A549 (cell line): ENCODE data around the gene TBX2. TPM values are rescaled to one million over a fixed set of nuclear protein-coding genes. Genes with fewer than 3 reads are reported as not detected.
"Not testable (repeated sequence)": the region's sequence is repeated elsewhere in the genome, so short reads cannot be mapped to it uniquely, and the experiment has no call there.

Experiments
- ATAC-seq, 2 experiments: fragments of 200-7000 bp in 1 of 2; fragments of >200 bp in 1 of 2; cut with Nextera tagmentation in 1 of 2; cut with Tn5 transposase in 1 of 2; 3 replicates each; pipeline versions ENCODE4 v1.8.0 to v1.9.1; 2018 to 2020; ENCODE audit warnings: mild to moderate bottlenecking in 1 of 2, moderate library complexity in 1 of 2
- CTCF ChIA-PET: fragments of 300-600 bp; sonication (Branson Sonifier 250); formaldehyde crosslinking; extraction: SDS; loops from one replicate; lab custom pipeline; 2021; ENCODE audit warnings: antibody characterized with exemption, inconsistent platforms; lab: Yijun Ruan, JAX
- POLR2A ChIA-PET: fragments of 350-600 bp; formaldehyde crosslinking; extraction: SDS; loops from one replicate; lab custom pipeline; 2021; ENCODE audit warnings: antibody characterized with exemption, inconsistent platforms; lab: Yijun Ruan, JAX
- DNase-seq, 2 experiments: peaks; one replicate each; pipeline versions ENCODE4 v3.0.0 to v3.0.0-alpha.2; 2011 to 2016; ENCODE audit warnings: low read depth in 1 of 2, low spot score in 1 of 2
- FAIRE-seq: peaks from 2 replicates; lab custom pipeline; 2011; peaks lifted over from hg19 to GRCh38; lab: Jason Lieb, UNC
- H3K27ac ChIP-seq, 2 experiments: fragments of >200 bp; sonication (Bioruptor Twin); formaldehyde crosslinking; 3 replicates each; pipeline ENCODE4 v1.5.1; 2016 to 2017
- H3K4me1 ChIP-seq: fragments of >200 bp; sonication (Bioruptor Twin); formaldehyde crosslinking; 3 replicates; pipeline ENCODE4 v1.6.1; 2016
- H3K4me2 ChIP-seq: fragments of >200 bp; sonication (Bioruptor Twin); formaldehyde crosslinking; 3 replicates; pipeline ENCODE4 v1.6.1; 2016
- H3K4me3 ChIP-seq: fragments of >200 bp; sonication (Bioruptor Twin); formaldehyde crosslinking; 3 replicates; pipeline ENCODE4 v1.5.1; 2016
- H3K9me3 ChIP-seq: fragments of >200 bp; sonication (Bioruptor Twin); formaldehyde crosslinking; 3 replicates; pipeline ENCODE4 v1.6.1; 2016
- CBX8 ChIP-seq: fragments of 200-600 bp; sonication (generic); IDR thresholded peaks from 2 replicates; pipeline ENCODE4 v1.6.1; 2016
- CHD4 ChIP-seq: fragments of 200-600 bp; sonication (generic); IDR thresholded peaks from 2 replicates; pipeline ENCODE4 v1.6.1; 2016; ENCODE audit warnings: antibody characterized with exemption, mild to moderate bottlenecking, borderline replicate concordance
- EHMT2 ChIP-seq: fragments of 200-600 bp; sonication (generic); IDR thresholded peaks from 2 replicates; pipeline ENCODE4 v1.6.1; 2016; ENCODE audit warnings: antibody characterized with exemption, low read depth, mild to moderate bottlenecking, moderate library complexity
- EP300 ChIP-seq, 2 experiments: fragments of >200 bp; sonication (Bioruptor Twin); formaldehyde crosslinking; IDR thresholded peaks; 2 replicates in 1 of 2; 3 replicates in 1 of 2; pipeline ENCODE4 v1.6.1; 2016 to 2017
- ESRRA ChIP-seq: fragments of 150-350 bp; IDR thresholded peaks from 2 replicates; pipeline ENCODE4 v1.6.1; 2014; ENCODE audit warnings: mild to moderate bottlenecking, low read length, borderline replicate concordance
- HOXA7 ChIP-seq: fragments of 250-450 bp; sonication (Bioruptor Pico); IDR thresholded peaks from 2 replicates; pipeline ENCODE4 v1.5.0; 2020; ENCODE audit warnings: mild to moderate bottlenecking, moderate library complexity
- JUNB ChIP-seq: fragments of >200 bp; sonication (Bioruptor Twin); formaldehyde crosslinking; IDR thresholded peaks from 2 replicates; pipeline ENCODE4 v1.6.1; 2016
- MYC ChIP-seq: IDR thresholded peaks from 2 replicates; pipeline ENCODE4 v1.6.1; 2012; ENCODE audit warnings: mild to moderate bottlenecking, inconsistent platforms, low read length, improper control_type of control experiment, borderline replicate concordance
- NR3C1 ChIP-seq: fragments of >200 bp; sonication (Bioruptor Twin); formaldehyde crosslinking; IDR thresholded peaks from 3 replicates; pipeline ENCODE4 v1.6.1; 2017
- PHF8 ChIP-seq: fragments of 200-600 bp; sonication (generic); IDR thresholded peaks from 2 replicates; pipeline ENCODE4 v1.6.1; 2016; ENCODE audit warnings: low read depth, mild to moderate bottlenecking, antibody characterized with exemption, moderate library complexity, borderline replicate concordance
- POLR2A ChIP-seq: IDR thresholded peaks from 2 replicates; pipeline ENCODE4 v1.6.1; 2012; ENCODE audit warnings: mild to moderate bottlenecking, low read length
- RAD21 ChIP-seq, 2 experiments: fragments of >200 bp in 1 of 2; sonication (Bioruptor Twin) in 1 of 2; formaldehyde crosslinking in 1 of 2; IDR thresholded peaks in 1 of 2; conservative IDR thresholded peaks in 1 of 2; 2 replicates in 1 of 2; 3 replicates in 1 of 2; pipeline ENCODE4 v1.6.1; 2012 to 2018; ENCODE audit warnings: inconsistent platforms in 1 of 2
- RFX5 ChIP-seq: fragments of 450-650 bp; IDR thresholded peaks from 2 replicates; pipeline ENCODE4 v1.7.1; 2014; ENCODE audit warnings: antibody characterized with exemption, mild to moderate bottlenecking, moderate library complexity
- SMC3 ChIP-seq: fragments of >200 bp; sonication (Bioruptor Twin); formaldehyde crosslinking; IDR thresholded peaks from 3 replicates; pipeline ENCODE4 v1.6.1; 2018; ENCODE audit warnings: inconsistent platforms
- WGBS: methylation state at CpG from one replicate; pipeline ENCODE4 v1.1.6; 2017; ENCODE audit errors: missing lambda C conversion rate; 5-methylcytosine and 5-hydroxymethylcytosine counted together
- polyA plus RNA-seq, 4 experiments: library from polyadenylated mRNA; depleted of rRNA in 3 of 4; stranded (reverse); fragments of >200 nt; fragmentation: RNase III in 1 of 4; extraction: RNeasy Plus Mini Kit Qiagen cat#74134 plus additional on column Dnase treatment in 1 of 4; gene quantifications; 2 replicates in 3 of 4; 3 replicates in 1 of 4; pipeline ENCODE4 v1.2.3, GENCODE V29; 2011 to 2017
- TF ChIP-seq, protein P1 (sequence below): fragments of >200 bp; sonication (Bioruptor Twin); formaldehyde crosslinking; IDR thresholded peaks from 3 replicates; pipeline ENCODE4 v1.6.1; 2016
- TF ChIP-seq, protein P2 (sequence below): IDR thresholded peaks from 2 replicates; pipeline ENCODE4 v1.6.1; 2012; ENCODE audit warnings: low read depth, borderline replicate concordance
- TF ChIP-seq, protein P3 (sequence below): fragments of 250-450 bp; sonication (Bioruptor Pico); IDR thresholded peaks from 2 replicates; pipeline ENCODE4 v1.5.0; 2021; ENCODE audit warnings: mild to moderate bottlenecking, moderate library complexity, borderline replicate concordance
- TF ChIP-seq, protein P4 (sequence below): fragments of >200 bp; sonication (Bioruptor Twin); formaldehyde crosslinking; IDR thresholded peaks from 3 replicates; pipeline ENCODE4 v1.5.1; 2016
- TF ChIP-seq, protein P5 (sequence below): fragments of 250-450 bp; sonication (Bioruptor Pico); IDR thresholded peaks from 2 replicates; pipeline ENCODE4 v1.5.0; 2020; ENCODE audit warnings: low read depth, mild to moderate bottlenecking, moderate library complexity

Gene TBX2
- polyA plus RNA-seq, 2 of the 4 experiments (the other 2 are of a cell fraction): 0.71 to 2.3 TPM

DNA sequence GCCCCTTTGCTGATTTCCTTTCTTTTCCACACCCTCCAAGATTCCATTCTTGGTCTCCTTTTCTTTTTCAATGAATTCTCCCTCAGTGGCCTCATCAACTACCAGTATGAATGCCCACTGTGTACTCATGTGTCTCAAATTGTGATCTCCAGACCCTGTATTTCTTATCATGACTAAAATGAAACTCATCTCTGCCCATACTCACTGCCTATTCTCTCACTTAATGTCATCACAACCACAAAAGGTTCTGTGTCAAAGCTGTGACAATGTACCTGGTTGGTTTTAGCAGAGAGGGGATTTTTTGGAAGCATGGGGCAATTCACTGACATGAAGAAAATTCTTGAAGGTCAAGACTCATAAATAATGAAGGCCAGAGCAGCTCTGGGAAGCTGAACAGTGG lies 41.1 kb downstream of the TBX2 start:
- FAIRE-seq (peak; percentile 13), DNase-seq (no peak), ATAC-seq (no peak)
- ChIA-PET POLR2A (no interaction called here), CTCF (interaction anchor here (1.0 to 2.8 kb wide), 4 partner anchors 14 to 110 kb away, joined by 3 to 9 read pairs (median 4); no protein-coding TSS in a partner anchor)
- Histone ChIP-seq H3K4me3 (no peak overlapping the region), H3K27ac (no peak overlapping the region), H3K4me2 (no peak overlapping the region), H3K4me1 (peaks cover 13% of the 10 kb centered on the region), H3K9me3 (peaks cover 21% of the 10 kb centered on the region; the same call in 2 of the 3 replicates)
- TF ChIP-seq PHF8 (no peak), ESRRA (no peak), JUNB (no peak), MYC (no peak), EHMT2 (no peak), NR3C1 (no peak), EP300 (IDR thresholded peaks at IDR 0.05) (no peak), CHD4 (no peak)
- TF ChIP-seq, protein P1, sequence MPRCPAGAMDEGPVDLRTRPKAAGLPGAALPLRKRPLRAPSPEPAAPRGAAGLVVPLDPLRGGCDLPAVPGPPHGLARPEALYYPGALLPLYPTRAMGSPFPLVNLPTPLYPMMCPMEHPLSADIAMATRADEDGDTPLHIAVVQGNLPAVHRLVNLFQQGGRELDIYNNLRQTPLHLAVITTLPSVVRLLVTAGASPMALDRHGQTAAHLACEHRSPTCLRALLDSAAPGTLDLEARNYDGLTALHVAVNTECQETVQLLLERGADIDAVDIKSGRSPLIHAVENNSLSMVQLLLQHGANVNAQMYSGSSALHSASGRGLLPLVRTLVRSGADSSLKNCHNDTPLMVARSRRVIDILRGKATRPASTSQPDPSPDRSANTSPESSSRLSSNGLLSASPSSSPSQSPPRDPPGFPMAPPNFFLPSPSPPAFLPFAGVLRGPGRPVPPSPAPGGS: no peak
- TF ChIP-seq, protein P2, sequence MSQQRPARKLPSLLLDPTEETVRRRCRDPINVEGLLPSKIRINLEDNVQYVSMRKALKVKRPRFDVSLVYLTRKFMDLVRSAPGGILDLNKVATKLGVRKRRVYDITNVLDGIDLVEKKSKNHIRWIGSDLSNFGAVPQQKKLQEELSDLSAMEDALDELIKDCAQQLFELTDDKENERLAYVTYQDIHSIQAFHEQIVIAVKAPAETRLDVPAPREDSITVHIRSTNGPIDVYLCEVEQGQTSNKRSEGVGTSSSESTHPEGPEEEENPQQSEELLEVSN: no peak
- TF ChIP-seq, protein P3, sequence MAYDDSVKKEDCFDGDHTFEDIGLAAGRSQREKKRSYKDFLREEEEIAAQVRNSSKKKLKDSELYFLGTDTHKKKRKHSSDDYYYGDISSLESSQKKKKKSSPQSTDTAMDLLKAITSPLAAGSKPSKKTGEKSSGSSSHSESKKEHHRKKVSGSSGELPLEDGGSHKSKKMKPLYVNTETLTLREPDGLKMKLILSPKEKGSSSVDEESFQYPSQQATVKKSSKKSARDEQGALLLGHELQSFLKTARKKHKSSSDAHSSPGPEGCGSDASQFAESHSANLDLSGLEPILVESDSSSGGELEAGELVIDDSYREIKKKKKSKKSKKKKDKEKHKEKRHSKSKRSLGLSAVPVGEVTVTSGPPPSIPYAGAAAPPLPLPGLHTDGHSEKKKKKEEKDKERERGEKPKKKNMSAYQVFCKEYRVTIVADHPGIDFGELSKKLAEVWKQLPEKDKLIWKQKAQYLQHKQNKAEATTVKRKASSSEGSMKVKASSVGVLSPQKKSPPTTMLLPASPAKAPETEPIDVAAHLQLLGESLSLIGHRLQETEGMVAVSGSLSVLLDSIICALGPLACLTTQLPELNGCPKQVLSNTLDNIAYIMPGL (CRISPR knock-in tag): no peak

DNA sequence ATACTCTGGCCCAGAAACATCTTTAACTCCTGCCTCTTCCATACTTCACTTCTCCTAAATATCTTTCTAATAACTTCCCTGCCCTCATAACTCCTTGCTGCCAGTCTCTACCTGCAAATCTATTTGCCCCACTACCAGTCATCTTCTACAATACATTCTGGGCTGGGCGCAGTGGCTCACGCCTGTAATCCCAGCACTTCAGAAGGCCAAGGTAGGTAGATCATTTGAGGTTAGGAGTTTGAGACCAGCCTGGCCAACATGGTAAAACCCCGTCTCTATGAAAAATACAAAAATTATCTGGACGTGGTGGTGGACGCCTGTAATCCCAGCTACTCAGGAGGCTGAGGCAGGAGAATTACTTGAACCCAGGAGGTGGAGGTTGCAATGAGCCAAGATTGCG lies 41.9 kb downstream of the TBX2 start:
- 91% methylated on average over 6 of the region's 6 CpGs for WGBS
- FAIRE-seq, H3K4me3 ChIP-seq, POLR2A ChIA-PET, H3K27ac ChIP-seq, DNase-seq, H3K4me2 ChIP-seq, ATAC-seq: not testable (repeated sequence)
- CTCF ChIA-PET: interaction anchor here (1.1 to 2.8 kb wide), 2 partner anchors 25 to 29 kb away, joined by 3 to 9 read pairs; no protein-coding TSS in a partner anchor
- peaks cover 13% of the 10 kb centered on the region for H3K4me1 ChIP-seq
- peaks cover 17% of the 10 kb centered on the region; the same call in 2 of the 3 replicates for H3K9me3 ChIP-seq

DNA sequence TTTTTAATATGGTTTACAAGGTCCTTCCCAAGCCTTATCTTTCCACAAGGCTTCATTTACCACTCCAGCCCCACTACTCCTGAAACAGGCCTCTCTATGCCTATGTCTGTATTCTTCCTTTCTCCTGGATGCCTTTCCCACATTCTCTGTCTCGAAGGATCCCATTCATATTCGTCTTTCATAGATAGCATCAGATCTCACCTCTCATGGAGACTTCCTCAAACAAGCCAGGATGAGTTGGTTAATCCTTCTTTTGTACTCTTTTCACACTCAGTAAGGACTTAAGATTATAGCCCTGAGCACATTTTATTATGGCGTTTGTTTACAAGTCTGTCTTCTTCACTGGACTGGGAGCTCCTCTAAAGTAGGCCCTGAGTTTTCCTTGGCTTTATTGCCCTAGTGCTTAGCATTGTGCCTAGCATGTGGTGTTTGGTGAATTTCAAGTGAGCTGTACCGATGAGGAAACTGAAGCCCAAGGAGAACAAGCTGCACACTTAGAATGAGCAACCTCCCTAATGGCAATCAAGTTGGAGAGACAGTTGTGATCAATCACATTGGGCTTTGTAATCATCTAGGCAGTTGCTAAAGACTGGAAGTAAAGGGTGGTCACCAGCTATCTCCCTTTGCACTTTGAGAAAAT lies 42.6 kb downstream of the TBX2 start:
- POLR2A ChIA-PET: no interaction called here
- Histone ChIP-seq H3K9me3 (peaks cover 12% of the 10 kb centered on the region; the same call in 2 of the 3 replicates), H3K4me3 (no peak overlapping the region), H3K4me2 (no peak overlapping the region), H3K27ac (no peak overlapping the region), H3K4me1 (peaks cover 13% of the 10 kb centered on the region)
- CTCF ChIA-PET: interaction anchor here (0.9 to 2.8 kb wide), 4 partner anchors 25 to 132 kb away, joined by 3 to 9 read pairs (median 3); no protein-coding TSS in a partner anchor
- FAIRE-seq (no peak), ATAC-seq (no peak), DNase-seq (no peak)
- 77% methylated on average over 4 of the region's 4 CpGs for WGBS
- TF ChIP-seq, protein P4, sequence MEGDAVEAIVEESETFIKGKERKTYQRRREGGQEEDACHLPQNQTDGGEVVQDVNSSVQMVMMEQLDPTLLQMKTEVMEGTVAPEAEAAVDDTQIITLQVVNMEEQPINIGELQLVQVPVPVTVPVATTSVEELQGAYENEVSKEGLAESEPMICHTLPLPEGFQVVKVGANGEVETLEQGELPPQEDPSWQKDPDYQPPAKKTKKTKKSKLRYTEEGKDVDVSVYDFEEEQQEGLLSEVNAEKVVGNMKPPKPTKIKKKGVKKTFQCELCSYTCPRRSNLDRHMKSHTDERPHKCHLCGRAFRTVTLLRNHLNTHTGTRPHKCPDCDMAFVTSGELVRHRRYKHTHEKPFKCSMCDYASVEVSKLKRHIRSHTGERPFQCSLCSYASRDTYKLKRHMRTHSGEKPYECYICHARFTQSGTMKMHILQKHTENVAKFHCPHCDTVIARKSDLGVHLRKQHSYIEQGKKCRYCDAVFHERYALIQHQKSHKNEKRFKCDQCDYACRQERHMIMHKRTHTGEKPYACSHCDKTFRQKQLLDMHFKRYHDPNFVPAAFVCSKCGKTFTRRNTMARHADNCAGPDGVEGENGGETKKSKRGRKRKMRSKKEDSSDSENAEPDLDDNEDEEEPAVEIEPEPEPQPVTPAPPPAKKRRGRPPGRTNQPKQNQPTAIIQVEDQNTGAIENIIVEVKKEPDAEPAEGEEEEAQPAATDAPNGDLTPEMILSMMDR: no peak
- TF ChIP-seq POLR2A (no peak), RAD21 (conservative IDR thresholded peaks at IDR 0.05 in 1 of 2, IDR thresholded peaks at IDR 0.05 in 1 of 2) (no peak), RFX5 (no peak), SMC3 (no peak), HOXA7 (CRISPR knock-in tag) (no peak), ESRRA (no peak), PHF8 (no peak), CBX8 (no peak), JUNB (no peak)
- TF ChIP-seq, protein P1: no peak
- TF ChIP-seq, protein P5, sequence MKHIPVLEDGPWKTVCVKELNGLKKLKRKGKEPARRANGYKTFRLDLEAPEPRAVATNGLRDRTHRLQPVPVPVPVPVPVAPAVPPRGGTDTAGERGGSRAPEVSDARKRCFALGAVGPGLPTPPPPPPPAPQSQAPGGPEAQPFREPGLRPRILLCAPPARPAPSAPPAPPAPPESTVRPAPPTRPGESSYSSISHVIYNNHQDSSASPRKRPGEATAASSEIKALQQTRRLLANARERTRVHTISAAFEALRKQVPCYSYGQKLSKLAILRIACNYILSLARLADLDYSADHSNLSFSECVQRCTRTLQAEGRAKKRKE (CRISPR knock-in tag): no peak
